Measurements from ENCODE around the gene CCDC28B. TPM values are rescaled to one million over a fixed set of nuclear protein-coding genes. Genes with fewer than 3 reads are reported as not detected.

Gene CCDC28B
- total RNA-seq, 1 donor from 2014 or later: 25.0 TPM

- ATAC-seq (ENCODE audit: poor library complexity) (no peak), DNase-seq (no peak)
- intact Hi-C loops (cut with DNase I): no loop called here
These were observed 12.5 kb upstream of the CCDC28B start for GRCh38 chr1:32187850-32188249.

GRCh38 chr1:32192220-32192948 lies 8.0 kb upstream of the CCDC28B start:
- intact Hi-C loops (cut with DNase I): no loop called here
- DNase-seq (no peak), ATAC-seq (ENCODE audit: poor library complexity) (no peak)

GRCh38 chr1:32194984-32195383 lies 5.4 kb upstream of the CCDC28B start:
- DNase-seq: no peak
- ATAC-seq (ENCODE audit: poor library complexity): no peak
- intact Hi-C loops (cut with DNase I): no loop called here

- DNase-seq: no peak
- ATAC-seq (ENCODE audit: poor library complexity): no peak
- intact Hi-C loops (cut with DNase I): no loop called here
These were observed 4.9 kb upstream of the CCDC28B start for GRCh38 chr1:32195531-32195930.

- intact Hi-C loops (cut with DNase I): no loop called here
- DNase-seq (no peak), ATAC-seq (ENCODE audit: poor library complexity) (no peak)
These were observed 4.2 kb upstream of the CCDC28B start for GRCh38 chr1:32195972-32196823.

- intact Hi-C loops (cut with DNase I): no loop called here
- DNase-seq (no peak), ATAC-seq (ENCODE audit: poor library complexity) (no peak)
These were observed 3.3 kb upstream of the CCDC28B start for GRCh38 chr1:32197074-32197473.

- intact Hi-C loops (cut with DNase I): no loop called here
- DNase-seq: no peak
These were observed 2.6 kb upstream of the CCDC28B start for GRCh38 chr1:32197837-32198236.

GRCh38 chr1:32198237-32199042 lies 2.0 kb upstream of the CCDC28B start:
- intact Hi-C loops (cut with DNase I): no loop called here
- ATAC-seq (ENCODE audit: poor library complexity): no peak
- DNase-seq: no peak

More at GRCh38 chr1:32197837-32198236, 2.6 kb upstream of the CCDC28B start:
- ATAC-seq (ENCODE audit: poor library complexity): no peak

GRCh38 chr1:32199043-32199716 lies 1.2 kb upstream of the CCDC28B start:
- no peak for DNase-seq
- no peak for ATAC-seq (ENCODE audit: poor library complexity)
- intact Hi-C loops (cut with DNase I): no loop called here

- DNase-seq: peak; percentile 85
- peak; percentile 74 for ATAC-seq (ENCODE audit: poor library complexity)
- intact Hi-C loops (cut with DNase I): no loop called here
These were observed 700 bp upstream of the CCDC28B start for GRCh38 chr1:32199717-32200072.

GRCh38 chr1:32201011-32201855 lies 838 bp downstream of the CCDC28B start:
- ATAC-seq (ENCODE audit: poor library complexity) (peak; percentile 56), DNase-seq (peak; percentile 82)
- intact Hi-C loops (cut with DNase I): no loop called here

GRCh38 chr1:32204943-32205361 lies 4.6 kb downstream of the CCDC28B start:
- intact Hi-C loops (cut with DNase I): no loop called here
- ATAC-seq (ENCODE audit: poor library complexity): no peak
- peak; percentile 39 for DNase-seq

GRCh38 chr1:32205401-32206370 lies 5.3 kb downstream of the CCDC28B start, which contains the start of gene IQCC:
Gene IQCC (plus strand): TSS chr1:32205671. CDS start chr1:32205682, 11 bp downstream.
- intact Hi-C loops (cut with DNase I): no loop called here
- DNase-seq (peak; percentile 91), ATAC-seq (ENCODE audit: poor library complexity) (peak; percentile 83)

GRCh38 chr1:32208469-32208868 lies 8.1 kb downstream of the CCDC28B start:
- ATAC-seq (ENCODE audit: poor library complexity) (no peak), DNase-seq (no peak)
- intact Hi-C loops (cut with DNase I): no loop called here

GRCh38 chr1:32208891-32209328 lies 8.5 kb downstream of the CCDC28B start, which contains the start of gene DCDC2B:
Gene DCDC2B (plus strand): TSS chr1:32209089. CDS start chr1:32209094, 5 bp downstream.
- DNase-seq (peak; percentile 60), ATAC-seq (ENCODE audit: poor library complexity) (peak; percentile 10)
- intact Hi-C loops (cut with DNase I): no loop called here
